WTC11 (cell line): ENCODE data around the gene CAPN13.

Experiments
- ATF3 ChIP-seq: sonication (generic); formaldehyde crosslinking; conservative IDR thresholded peaks from 2 replicates; pipeline ENCODE4 v1.8.1; 2022; ENCODE audit warnings: mild to moderate bottlenecking, missing genetic modification reagents
- CTCF ChIP-seq: fragments of 200-600 bp; IDR thresholded peaks from 2 replicates; pipeline ENCODE4 v1.8.0; 2022; ENCODE audit warnings: antibody characterized with exemption
- E2F1 ChIP-seq: sonication (generic); formaldehyde crosslinking; IDR thresholded peaks from 2 replicates; pipeline ENCODE4 v1.8.0; 2022; ENCODE audit warnings: mild to moderate bottlenecking, missing genetic modification reagents
- E2F4 ChIP-seq: sonication (generic); formaldehyde crosslinking; IDR thresholded peaks from 2 replicates; pipeline ENCODE4 v1.8.1; 2022; ENCODE audit warnings: low read depth, mild to moderate bottlenecking, moderate library complexity, missing genetic modification reagents, borderline replicate concordance
- E2F5 ChIP-seq: sonication (generic); formaldehyde crosslinking; IDR thresholded peaks from 2 replicates; pipeline ENCODE4 v1.8.1; 2022; ENCODE audit warnings: mild to moderate bottlenecking, moderate library complexity, missing genetic modification reagents
- ESRRA ChIP-seq: sonication (generic); formaldehyde crosslinking; IDR thresholded peaks from 2 replicates; pipeline ENCODE4 v1.8.1; 2022; ENCODE audit warnings: mild to moderate bottlenecking, missing genetic modification reagents, borderline replicate concordance
- HMGXB4 ChIP-seq: sonication (generic); formaldehyde crosslinking; IDR thresholded peaks from 2 replicates; pipeline ENCODE4 v1.8.1; 2023; ENCODE audit warnings: mild to moderate bottlenecking, moderate library complexity, missing genetic modification reagents
- MLX ChIP-seq: sonication (generic); formaldehyde crosslinking; IDR thresholded peaks from 2 replicates; pipeline ENCODE4 v1.8.1; 2023; ENCODE audit warnings: mild to moderate bottlenecking, missing genetic modification reagents, moderate library complexity
- NFYB ChIP-seq: sonication (generic); formaldehyde crosslinking; conservative IDR thresholded peaks from 2 replicates; pipeline ENCODE4 v1.8.0; 2022; ENCODE audit warnings: low read depth, missing genetic modification reagents
- PRDM15 ChIP-seq: sonication (generic); formaldehyde crosslinking; IDR thresholded peaks from 2 replicates; pipeline ENCODE4 v1.8.0; 2022; ENCODE audit warnings: missing genetic modification reagents
- TCF7 ChIP-seq: sonication (generic); formaldehyde crosslinking; IDR thresholded peaks from 2 replicates; pipeline ENCODE4 v1.8.0; 2022; ENCODE audit warnings: mild to moderate bottlenecking, low read depth, missing genetic modification reagents, moderate library complexity

- no peak for TF ChIP-seq ATF3
- no peak for TF ChIP-seq CTCF
- no peak for TF ChIP-seq TCF7
- no peak for TF ChIP-seq NFYB
- no peak for TF ChIP-seq ESRRA (CRISPR knock-in tag)
- TF ChIP-seq E2F4 (CRISPR knock-in tag), result no peak
- no peak for TF ChIP-seq MLX (CRISPR knock-in tag)
- TF ChIP-seq HMGXB4 (CRISPR knock-in tag), result no peak
- TF ChIP-seq PRDM15 (CRISPR knock-in tag), result no peak
- no peak for TF ChIP-seq E2F5 (CRISPR knock-in tag)
- TF ChIP-seq E2F1, result no peak
Observed at GRCh38 chr2:30684026-30684425, 123.2 kb downstream of the CAPN13 start.
